H1 (cell line): ENCODE results near the gene STAC2. TPM values are rescaled to one million over a fixed set of nuclear protein-coding genes. Genes with fewer than 3 reads are reported as not detected.

Source experiments
- CTCF ChIA-PET: fragments of 300-600 bp; sonication (Branson Sonifier 250); formaldehyde crosslinking; loops from one replicate; lab custom pipeline; 2021; ENCODE audit not compliant: partially characterized antibody; lab: Charles Lee
- POLR2A ChIA-PET: fragments of 300-600 bp; sonication (Branson Sonifier 250); formaldehyde crosslinking; loops from one replicate; lab custom pipeline; 2021; ENCODE audit warnings: inconsistent platforms; ENCODE audit not compliant: partially characterized antibody; lab: Charles Lee
- DNase-seq, 2 experiments: peaks; one replicate each; pipeline versions ENCODE4 v3.0.0 to v3.0.0-alpha.2; 2010 to 2022; ENCODE audit warnings: low spot score in 2 of 2, low read depth in 1 of 2, mixed read lengths in 1 of 2
- FAIRE-seq: peaks from 2 replicates; lab custom pipeline; 2011; peaks lifted over from hg19 to GRCh38; lab: Jason Lieb, UNC
- H2AFZ ChIP-seq: 2 replicates; pipeline ENCODE4 v1.8.1; 2012; ENCODE audit warnings: low read length, inconsistent platforms
- H2AK5ac ChIP-seq: 2 replicates; pipeline ENCODE4 v1.6.1; 2013; ENCODE audit warnings: low read depth, low read length
- H2BK120ac ChIP-seq: replicated peaks from 2 replicates; pipeline ENCODE3; 2013; ENCODE audit warnings: low read depth, low read length, inconsistent platforms
- H2BK12ac ChIP-seq: 2 replicates; pipeline ENCODE4 v1.6.1; 2013; ENCODE audit warnings: low read depth, low read length
- H2BK15ac ChIP-seq: 2 replicates; pipeline ENCODE4 v1.6.1; 2013; ENCODE audit warnings: low read length
- H2BK20ac ChIP-seq: 2 replicates; pipeline ENCODE4 v1.6.1; 2013; ENCODE audit warnings: low read length
- H2BK5ac ChIP-seq: 2 replicates; pipeline ENCODE4 v1.6.1; 2013; ENCODE audit warnings: low read depth, low read length
- H3K14ac ChIP-seq: 2 replicates; pipeline ENCODE4 v1.6.1; 2013; ENCODE audit warnings: inconsistent platforms; ENCODE audit not compliant: insufficient read length
- H3K18ac ChIP-seq: 2 replicates; pipeline ENCODE4 v1.6.1; 2013; ENCODE audit warnings: low read length; ENCODE audit errors: extremely low read depth
- H3K23ac ChIP-seq: 2 replicates; pipeline ENCODE4 v1.6.1; 2013; ENCODE audit warnings: inconsistent platforms; ENCODE audit not compliant: insufficient read length
- H3K23me2 ChIP-seq: 2 replicates; pipeline ENCODE4 v1.6.1; 2013; ENCODE audit warnings: low read depth, low read length
- H3K27ac ChIP-seq: 2 replicates; pipeline ENCODE4 v1.6.1; 2011; ENCODE audit warnings: low read depth, low read length, inconsistent platforms
- H3K27me3 ChIP-seq, 4 experiments: replicated peaks in 1 of 4; 1 replicate in 1 of 4; 2 replicates in 3 of 4; pipeline versions ENCODE4 v1.6.1 to v1.8.1; 2011 to 2013; ENCODE audit warnings: low read length in 3 of 4, mild to moderate bottlenecking in 3 of 4, inconsistent platforms in 2 of 4, mixed read lengths in 2 of 4, moderate library complexity in 1 of 4; ENCODE audit not compliant: control insufficient read depth in 3 of 4, insufficient read depth in 3 of 4; ENCODE audit errors: extremely low read depth in 1 of 4
- H3K36me3 ChIP-seq, 4 experiments: 2 replicates each; pipeline versions ENCODE4 v1.6.1 to v1.8.1; 2011 to 2013; ENCODE audit warnings: mild to moderate bottlenecking in 4 of 4, low read length in 3 of 4, moderate library complexity in 2 of 4, control low read depth in 1 of 4, inconsistent platforms in 1 of 4; ENCODE audit not compliant: insufficient read depth in 4 of 4, control insufficient read depth in 2 of 4
- H3K4ac ChIP-seq: replicated peaks from 2 replicates; pipeline ENCODE3; 2013; ENCODE audit warnings: low read length, low read depth, mixed read lengths, inconsistent platforms; ENCODE audit not compliant: insufficient read length
- H3K4me1 ChIP-seq, 4 experiments: replicated peaks in 1 of 4; 1 replicate in 1 of 4; 2 replicates in 3 of 4; pipeline versions ENCODE4 v1.6.1 to v1.8.1; 2011 to 2013; ENCODE audit warnings: low read length in 3 of 4, inconsistent platforms in 2 of 4, mixed read lengths in 1 of 4; ENCODE audit not compliant: insufficient read depth in 4 of 4, control insufficient read depth in 3 of 4
- H3K4me2 ChIP-seq, 2 experiments: 2 replicates each; pipeline versions ENCODE4 v1.6.1 to v1.8.1; 2011 to 2013; ENCODE audit warnings: low read depth in 2 of 2, low read length in 2 of 2, control low read depth in 1 of 2, inconsistent platforms in 1 of 2, mild to moderate bottlenecking in 1 of 2; ENCODE audit not compliant: insufficient read depth in 1 of 2
- H3K4me3 ChIP-seq, 4 experiments: fragments of 200-600, 300-600 bp in 1 of 4; sonication (generic), shearing (Covaris generic), sonication (Bioruptor Twin) in 1 of 4; 2 replicates each; pipeline versions ENCODE4 v1.5.1 to v1.8.1; 2011 to 2016; ENCODE audit warnings: low read length in 4 of 4, low read depth in 3 of 4, control low read depth in 2 of 4, inconsistent platforms in 2 of 4, mild to moderate bottlenecking in 2 of 4, mixed read lengths in 1 of 4, moderate library complexity in 1 of 4; ENCODE audit not compliant: insufficient read depth in 2 of 4; ENCODE audit errors: extremely low read depth in 1 of 4
- H3K56ac ChIP-seq: replicated peaks from 2 replicates; pipeline ENCODE3; 2013; ENCODE audit warnings: low read depth, mild to moderate bottlenecking, mixed read lengths, low read length, inconsistent platforms; ENCODE audit not compliant: insufficient read length
- H3K79me1 ChIP-seq: 2 replicates; pipeline ENCODE4 v1.6.1; 2013; ENCODE audit warnings: low read depth, low read length, control low read depth
- H3K79me2 ChIP-seq, 2 experiments: 2 replicates each; pipeline versions ENCODE4 v1.6.1 to v1.8.1; 2012 to 2013; ENCODE audit warnings: low read length in 2 of 2, mild to moderate bottlenecking in 2 of 2, inconsistent platforms in 1 of 2; ENCODE audit not compliant: insufficient read depth in 2 of 2, control insufficient read depth in 1 of 2
- H3K9ac ChIP-seq, 4 experiments: replicated peaks in 1 of 4; 1 replicate in 1 of 4; 2 replicates in 3 of 4; pipeline versions ENCODE4 v1.6.1 to v1.8.1; 2011 to 2013; ENCODE audit warnings: low read depth in 3 of 4, low read length in 3 of 4, control low read depth in 2 of 4, mild to moderate bottlenecking in 2 of 4, moderate library complexity in 2 of 4, inconsistent platforms in 1 of 4; ENCODE audit errors: extremely low read depth in 1 of 4
- H3K9me3 ChIP-seq, 2 experiments: 2 replicates each; pipeline versions ENCODE4 v1.6.1 to v1.8.1; 2012 to 2013; ENCODE audit warnings: mild to moderate bottlenecking in 2 of 2, moderate library complexity in 2 of 2, control low read depth in 1 of 2, inconsistent platforms in 1 of 2, low read depth in 1 of 2, low read length in 1 of 2, mixed read lengths in 1 of 2; ENCODE audit not compliant: insufficient read depth in 2 of 2
- H4K20me1 ChIP-seq, 2 experiments: replicated peaks in 1 of 2; 2 replicates each; pipeline versions ENCODE3 to v1.8.1; 2011 to 2013; ENCODE audit warnings: inconsistent platforms in 2 of 2, low read length in 2 of 2, mild to moderate bottlenecking in 1 of 2; ENCODE audit not compliant: insufficient read depth in 2 of 2, control insufficient read depth in 1 of 2
- H4K5ac ChIP-seq: 2 replicates; pipeline ENCODE4 v1.6.1; 2013; ENCODE audit warnings: low read length, low read depth, mixed read lengths, inconsistent platforms; ENCODE audit not compliant: insufficient read length
- H4K8ac ChIP-seq: 2 replicates; pipeline ENCODE4 v1.8.0; 2013; ENCODE audit warnings: mild to moderate bottlenecking, moderate library complexity, low read length, inconsistent platforms; ENCODE audit not compliant: insufficient read depth; ENCODE audit errors: extremely low read depth
- H4K91ac ChIP-seq: replicated peaks from 2 replicates; pipeline ENCODE3; 2013; ENCODE audit warnings: low read length, mixed read lengths, inconsistent platforms; ENCODE audit not compliant: insufficient read length
- BRCA1 ChIP-seq: IDR thresholded peaks from 2 replicates; pipeline ENCODE4 v1.6.1; 2012; ENCODE audit warnings: low read depth, low read length, improper control_type of control experiment
- KDM1A ChIP-seq: fragments of 200-600, 300-600 bp; sonication (generic); IDR thresholded peaks from 2 replicates; pipeline ENCODE4 v1.7.1; 2016; ENCODE audit warnings: mild to moderate bottlenecking, low read length, borderline replicate concordance
- PHF8 ChIP-seq: fragments of 200-600 bp; sonication (generic); conservative IDR thresholded peaks from 2 replicates; pipeline ENCODE4 v1.7.1; 2012; ENCODE audit warnings: low read depth, mild to moderate bottlenecking, inconsistent platforms, low read length, moderate library complexity
- SIRT6 ChIP-seq: IDR thresholded peaks from one replicate; pipeline ENCODE4 v1.7.1; 2012; ENCODE audit warnings: low read length, inconsistent platforms
- YY1 ChIP-seq: IDR thresholded peaks from 2 replicates; pipeline ENCODE4 v1.6.1; 2011; ENCODE audit warnings: low read depth, mild to moderate bottlenecking, low read length
- WGBS, 2 experiments: shearing (Covaris generic) in 1 of 2; methylation state at CpG; one replicate each; pipeline versions ENCODE4 v1.1.6 to v1.1.7; 2013 to 2015; ENCODE audit warnings: low lambda C conversion rate in 2 of 2, mixed read lengths in 2 of 2, inconsistent platforms in 1 of 2, low coverage in 1 of 2, missing lambda C conversion rate in 1 of 2; ENCODE audit not compliant: insufficient replicate concordance in 2 of 2, insufficient coverage in 1 of 2, insufficient read length in 1 of 2; ENCODE audit errors: extremely low coverage in 1 of 2, missing lambda C conversion rate in 1 of 2; 5-methylcytosine and 5-hydroxymethylcytosine counted together
- polyA plus RNA-seq, 7 experiments: library from polyadenylated mRNA; depleted of rRNA in 3 of 7; stranded (reverse) in 5 of 7; unstranded in 2 of 7; fragments of >200 nt in 5 of 7; fragments of 200-250 nt in 2 of 7; gene quantifications; 1 replicate in 5 of 7; 2 replicates in 1 of 7; 4 replicates in 1 of 7; pipeline versions ENCODE4 v1.2.1 to v1.2.3, GENCODE V29; 2011 to 2013; ENCODE audit warnings: missing spikeins in 2 of 7, mixed read lengths in 2 of 7
- total RNA-seq: library from RNA; stranded (reverse); fragmentation: NEBNext Ultra II Directional; extraction: Animal tissue kit (Norgen Biotek cat#: 25700); gene quantifications from 2 replicates; pipeline ENCODE4 v1.2.1, GENCODE V29; 2021

The STAC2 gene
- total and polyA plus RNA-seq, 2 of the 8 experiments (the other 6 are each of a cell fraction or from before 2014, with no cell fraction given) = 1.5 to 6.0 TPM

- H3K14ac ChIP-seq = no peak overlapping the region
- no peak for FAIRE-seq
- H2BK5ac ChIP-seq = no peak overlapping the region
- H3K27ac ChIP-seq = no peak overlapping the region
- H2AK5ac ChIP-seq = no peak overlapping the region
- no peaks in the 10 kb centered on the region for H3K27me3 ChIP-seq
- no peak overlapping the region for H4K5ac ChIP-seq
- H2BK120ac ChIP-seq = no peak overlapping the region
- H3K23ac ChIP-seq = no peak overlapping the region
- H3K4me2 ChIP-seq = no peak overlapping the region
- H3K4me1 ChIP-seq = peaks cover 0 to 10% (median 8%) of the 10 kb centered on the region in 4 experiments; a peak in 6 of 7 replicates
- peak overlapping the region; percentile 88; the same call in 1 of the 2 replicates for H2BK15ac ChIP-seq
- H4K8ac ChIP-seq = no peak overlapping the region
- no peak for DNase-seq
- H3K9ac ChIP-seq = no peak overlapping the region
- no peaks in the 10 kb centered on the region for H4K20me1 ChIP-seq
- no peak overlapping the region for H3K18ac ChIP-seq
- ChIA-PET POLR2A (interaction anchor here (0.6 to 3.9 kb wide), 10 partner anchors 8 to 38 kb away, joined by 3 to 29 read pairs (median 6); partner anchors contain the start of gene RPL19), CTCF (interaction anchor here (0.6 to 21.2 kb wide), 50 partner anchors 9 to 723 kb away, joined by 3 to 982 read pairs (median 4); partner anchors contain the start of genes ARL5C, PLXDC1, RPL19 and RPL23)
- WGBS, 2 experiments = 78% methylated on average over 5 of the region's 5 CpGs; no CpG with 5 or more reads in 1 of the 2 experiments
- H3K23me2 ChIP-seq = peaks cover 4% of the 10 kb centered on the region; the same call in 1 of the 2 replicates
- H3K9me3 ChIP-seq = no peaks in the 10 kb centered on the region
- H3K56ac ChIP-seq = no peak overlapping the region
- no peaks in the 10 kb centered on the region for H3K36me3 ChIP-seq
- no peak overlapping the region for H2AFZ ChIP-seq
- H3K79me1 ChIP-seq = no peaks in the 10 kb centered on the region
- H2BK20ac ChIP-seq = no peak overlapping the region
- H3K4me3 ChIP-seq = no peak overlapping the region
- no peak overlapping the region for H3K4ac ChIP-seq
- no peak overlapping the region for H4K91ac ChIP-seq
- no peaks in the 10 kb centered on the region for H3K79me2 ChIP-seq
- no peak overlapping the region for H2BK12ac ChIP-seq
- TF ChIP-seq KDM1A (no peak), PHF8 (no peak), SIRT6 (no peak), BRCA1 (no peak), YY1 (no peak)
These were observed 10.7 kb upstream of the STAC2 start for GRCh38 chr17:39236450-39236927.
